Stimulated activated CD8-positive, alpha-beta memory T cell treated with anti-CD3 and anti-CD28 coated beads, Interleukin-12 subunit alpha, Interleukin-12 subunit beta, amount 100 ng/mL, for 4 hours (primary cell): ENCODE data around the gene FCHSD1.

Experiments used
- DNase-seq: peaks from one replicate; pipeline ENCODE4 v3.0.0-alpha.2; 2020; ENCODE audit warnings: low read depth

The FCHSD1 gene

DNA sequence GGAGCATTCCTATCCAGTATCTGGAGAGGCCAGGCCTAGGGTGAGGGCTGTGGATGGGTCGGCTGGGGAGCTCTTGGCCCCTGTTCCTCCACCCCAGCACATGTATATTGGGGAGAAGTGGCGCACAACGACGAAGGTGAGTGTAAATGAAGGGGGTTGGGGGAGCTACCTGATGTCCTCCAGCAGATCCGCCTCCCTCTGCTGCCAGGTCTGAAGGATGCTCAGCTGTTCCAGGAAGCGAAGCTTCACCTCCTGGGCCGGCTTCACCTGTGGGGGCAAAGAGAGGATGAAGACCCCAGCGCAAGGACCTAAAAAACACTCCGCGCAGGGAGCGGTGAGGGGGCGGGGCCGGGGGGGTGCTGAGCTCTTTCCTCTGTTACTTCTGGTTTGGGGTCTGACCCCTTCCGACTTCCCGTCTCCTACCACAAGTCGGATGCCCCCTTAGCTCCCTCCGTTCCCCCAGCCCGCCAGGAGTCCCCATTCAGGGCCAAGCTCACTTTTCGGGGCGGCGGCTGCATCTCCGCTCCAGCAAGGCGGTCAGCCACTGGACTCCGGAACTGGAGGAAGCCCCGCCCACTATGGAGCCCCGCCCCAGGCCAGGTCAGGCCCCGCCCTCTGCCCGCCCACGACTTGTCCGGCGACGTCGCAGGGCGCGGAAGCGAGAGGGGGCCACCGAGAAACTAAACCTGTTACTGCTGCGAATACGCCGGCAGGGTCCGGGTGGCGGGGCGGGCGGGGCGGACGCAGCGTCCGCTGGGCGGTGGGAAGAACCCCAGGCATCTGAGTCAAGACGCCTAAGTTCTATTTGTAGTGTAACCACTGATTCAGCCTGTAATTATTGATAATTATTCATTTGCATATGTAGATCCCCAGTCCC is at the start of gene FCHSD1:
TSS of gene FCHSD1 (minus strand) at position 568 of the 877 bp plus-strand sequence. CDS start at position 518, 50 bp downstream.
- peak; percentile 71 for DNase-seq

DNA sequence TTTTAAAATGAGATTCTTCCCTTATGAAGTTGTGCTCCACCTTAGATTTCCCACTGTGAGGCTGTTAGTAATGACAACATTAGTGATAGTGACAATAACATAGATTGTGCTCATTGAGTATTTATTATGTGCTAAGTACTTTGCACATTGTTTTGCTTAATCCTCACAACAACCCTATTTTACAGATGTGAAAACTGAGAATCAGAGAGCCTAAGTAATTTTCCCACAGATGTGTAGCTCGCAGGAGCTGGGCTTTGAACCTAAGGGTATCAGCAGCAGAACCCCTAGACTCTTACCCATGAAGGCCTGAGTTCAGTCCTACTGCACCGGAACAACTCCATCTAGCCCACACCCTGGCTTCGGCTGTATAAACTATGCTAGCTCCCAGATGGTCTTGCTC is 46.4 kb upstream of the FCHSD1 start:
- no peak for DNase-seq

DNA sequence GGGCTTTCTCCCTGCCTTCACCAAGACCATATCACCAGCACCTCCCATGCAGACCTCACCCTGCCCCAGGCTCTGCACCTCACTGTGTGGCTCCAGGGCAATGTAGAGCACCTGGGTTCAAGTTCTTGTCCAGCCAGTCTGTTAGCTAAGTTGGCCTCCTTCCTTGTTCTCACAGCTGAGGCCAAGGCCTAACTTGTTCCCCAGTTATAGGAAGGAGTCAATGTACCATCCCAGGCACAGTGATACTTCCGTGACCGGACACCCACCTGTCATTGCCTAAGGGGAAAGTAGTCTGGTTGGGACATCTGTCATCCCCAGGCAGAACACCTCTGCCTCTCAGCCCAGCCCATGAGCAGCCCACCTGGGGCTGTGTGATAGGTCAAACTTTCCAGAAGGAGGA is 45.2 kb upstream of the FCHSD1 start:
- DNase-seq, result no peak

GRCh38 chr5:141695627-141696215 is 44.5 kb upstream of the FCHSD1 start:
- no peak for DNase-seq

DNA sequence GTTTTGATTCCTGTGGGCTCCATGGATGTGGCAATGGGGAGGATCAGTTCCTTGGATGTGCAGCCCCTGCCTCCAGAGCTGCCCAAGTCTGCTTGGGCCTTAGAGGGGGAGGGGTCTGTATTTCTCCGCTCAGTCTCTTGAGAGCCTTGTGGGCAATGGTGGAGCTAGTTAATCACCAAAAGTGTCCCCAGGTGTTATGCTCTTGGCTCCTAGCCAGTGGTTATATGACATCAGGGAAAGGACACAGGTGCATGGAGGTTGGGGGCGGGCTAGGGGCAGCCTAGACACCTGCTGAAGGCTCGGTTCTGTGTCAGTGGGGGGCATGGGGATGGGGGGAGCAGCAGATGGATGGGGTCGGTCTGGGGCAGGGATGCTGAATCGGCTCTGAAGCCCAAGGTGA is 43.3 kb upstream of the FCHSD1 start:
- DNase-seq, result no peak

DNA sequence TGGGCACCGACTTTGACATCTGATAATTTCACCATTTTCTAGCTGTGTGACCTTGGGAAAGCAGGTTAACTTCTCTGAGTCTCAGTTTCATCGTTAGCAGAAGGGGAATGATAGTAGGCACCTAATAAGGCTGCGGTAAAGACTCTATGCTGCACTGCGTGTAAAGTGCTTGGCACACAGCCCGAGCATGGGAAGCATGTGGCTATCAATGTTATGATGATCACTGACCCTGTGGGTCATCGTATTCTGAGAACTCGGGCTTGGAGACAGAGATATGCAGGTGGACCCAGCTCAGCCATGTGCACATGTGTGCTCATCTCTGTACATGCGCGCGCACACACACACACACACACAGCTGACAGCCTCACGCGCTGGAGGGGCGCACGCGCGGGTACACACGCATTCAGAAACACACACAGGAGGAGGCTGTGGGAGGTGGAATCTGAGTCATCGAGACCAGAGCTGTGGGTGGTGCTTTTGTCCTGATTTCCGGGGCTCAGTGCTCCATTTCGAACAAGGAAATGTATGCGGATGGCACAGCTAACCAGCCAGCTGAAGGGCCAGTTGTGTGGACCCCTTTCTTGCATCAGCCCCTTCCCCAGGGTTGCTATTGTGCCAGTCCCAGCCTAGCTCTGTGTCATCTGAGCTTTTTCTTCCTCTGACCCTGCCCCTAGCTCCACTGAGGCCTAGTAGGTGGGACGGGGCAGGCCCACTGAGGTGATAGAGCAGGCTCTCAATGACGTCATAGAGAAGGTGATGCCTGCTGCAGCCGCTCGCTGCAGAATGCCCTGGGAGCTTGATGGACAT is 41.9 kb upstream of the FCHSD1 start:
- DNase-seq, result peak; percentile 53

GRCh38 chr5:141692533-141692888 is 41.3 kb upstream of the FCHSD1 start:
- DNase-seq, result no peak

GRCh38 chr5:141691867-141692532 is 40.8 kb upstream of the FCHSD1 start:
- DNase-seq, result peak; percentile 71

DNA sequence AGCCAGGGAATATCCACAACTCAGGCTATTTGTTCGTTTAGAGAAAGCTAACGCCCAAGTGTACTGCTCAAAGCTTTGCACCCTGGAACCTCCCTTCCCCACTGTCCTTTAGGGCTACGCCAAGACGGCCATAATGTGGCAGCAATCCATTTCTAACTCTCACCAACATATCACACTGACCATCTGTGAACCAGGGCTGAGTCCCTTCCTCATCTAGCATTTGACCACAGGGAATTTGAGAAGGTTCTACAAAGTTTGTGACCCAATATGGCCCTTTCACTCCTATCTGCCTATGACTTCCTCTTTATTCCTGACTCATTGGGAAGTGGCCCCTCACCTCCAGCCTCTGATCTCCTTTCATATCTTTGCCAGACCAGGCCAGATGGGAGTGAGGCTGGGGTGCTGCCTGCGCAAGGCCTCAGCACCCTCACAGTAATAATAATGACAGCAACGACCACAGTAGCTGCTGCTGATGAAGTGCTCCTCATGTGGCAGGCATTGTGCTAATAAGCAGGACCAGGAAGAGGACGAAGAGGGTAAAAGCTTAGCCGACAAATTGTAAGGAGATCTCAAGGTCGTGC is 40.2 kb upstream of the FCHSD1 start:
- DNase-seq, result no peak

GRCh38 chr5:141686648-141687416 is 35.6 kb upstream of the FCHSD1 start:
- DNase-seq, result no peak

- no peak for DNase-seq
Measured at GRCh38 chr5:141685591-141685990, 34.4 kb upstream of the FCHSD1 start.

- no peak for DNase-seq
Measured at GRCh38 chr5:141683596-141684141, 32.5 kb upstream of the FCHSD1 start.

- DNase-seq, result peak; percentile 37
Measured at GRCh38 chr5:141681695-141682641, 30.8 kb upstream of the FCHSD1 start, which contains the start of gene ARAP3. TSS of gene ARAP3 (minus strand) at chr5:141682230. CDS start at chr5:141680486, 1,744 bp downstream.

DNA sequence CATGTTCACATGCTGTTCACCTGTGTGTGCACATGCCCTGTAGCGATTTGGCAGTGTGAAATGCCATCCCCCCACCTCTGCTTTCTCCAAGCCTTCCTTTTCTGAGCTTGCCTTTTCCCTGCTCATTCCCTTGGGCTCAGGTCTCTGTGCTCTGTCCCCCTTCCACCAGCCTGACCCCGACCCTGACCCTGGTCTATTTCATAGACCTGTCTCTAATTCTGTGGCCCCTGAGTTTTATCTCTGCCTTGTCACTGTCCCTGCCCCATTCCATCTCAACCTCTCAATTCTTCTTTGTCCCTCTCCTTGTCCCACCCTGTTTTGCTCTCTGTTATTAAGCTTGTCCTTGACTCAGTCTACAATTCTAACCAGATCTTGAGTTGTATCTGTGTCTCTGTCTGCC is 30.1 kb upstream of the FCHSD1 start:
- no peak for DNase-seq

DNA sequence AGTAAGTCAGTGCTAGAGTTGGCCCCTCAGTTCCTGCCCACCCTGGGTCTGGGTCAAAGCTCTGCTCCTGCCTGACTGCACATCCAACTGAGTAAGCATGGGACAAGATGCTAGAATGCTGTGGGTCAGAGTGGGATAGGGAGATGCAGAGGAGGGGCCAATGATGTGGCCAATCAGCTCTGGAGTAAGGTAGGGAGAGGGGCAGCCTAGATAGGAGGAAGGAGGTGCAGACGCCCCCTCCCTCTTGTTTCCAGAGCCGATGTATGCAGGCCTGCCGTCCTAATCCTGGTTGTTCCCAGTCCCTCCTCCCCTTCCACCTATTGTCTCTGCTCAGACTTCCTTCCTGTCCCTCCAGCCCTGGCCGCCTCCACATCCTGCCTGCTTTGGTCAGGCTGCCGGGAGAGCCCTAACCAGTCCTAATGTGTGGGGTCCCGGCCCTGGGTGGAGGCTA is 29.6 kb upstream of the FCHSD1 start:
- DNase-seq, result no peak

DNA sequence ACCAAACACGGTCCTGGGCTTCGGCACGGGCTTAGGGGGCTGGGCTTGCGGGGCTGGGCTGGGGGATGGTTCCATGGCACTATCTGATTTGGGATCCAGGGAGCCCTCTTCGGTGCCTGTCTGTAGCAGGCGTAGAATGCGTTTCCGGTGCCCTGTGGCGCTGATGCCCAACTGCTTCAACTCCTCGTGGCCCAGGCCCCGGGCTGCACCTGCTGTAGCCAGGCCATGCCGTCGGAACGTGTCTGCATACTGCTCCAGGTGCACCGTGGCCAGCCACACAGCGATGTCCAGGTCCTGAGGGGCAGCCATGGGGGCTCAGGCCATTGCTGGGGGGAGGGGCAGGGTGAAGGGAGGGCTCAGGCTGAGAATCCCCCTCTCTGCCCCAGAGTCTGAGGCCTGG is 29.0 kb upstream of the FCHSD1 start:
- DNase-seq, result no peak

DNA sequence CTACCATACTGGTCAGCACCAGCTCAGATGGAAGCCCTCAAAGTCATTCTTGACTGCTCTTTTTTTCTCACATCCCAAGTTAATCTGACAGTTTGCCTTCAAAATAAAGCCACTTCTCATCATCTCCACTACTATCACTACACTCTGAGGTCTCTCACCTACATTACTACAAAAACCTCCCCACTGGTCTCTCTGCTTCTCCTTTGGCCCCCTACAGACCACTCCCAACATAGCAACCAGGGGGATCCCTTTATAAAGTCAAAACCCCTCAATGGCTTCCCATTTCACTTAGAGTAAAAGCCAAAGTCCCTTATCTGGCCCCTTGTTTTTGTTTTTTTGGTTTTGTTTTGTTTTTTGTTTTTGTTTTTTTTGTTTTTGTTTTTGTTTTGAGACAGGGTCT is 26.2 kb upstream of the FCHSD1 start:
- no peak for DNase-seq

DNA sequence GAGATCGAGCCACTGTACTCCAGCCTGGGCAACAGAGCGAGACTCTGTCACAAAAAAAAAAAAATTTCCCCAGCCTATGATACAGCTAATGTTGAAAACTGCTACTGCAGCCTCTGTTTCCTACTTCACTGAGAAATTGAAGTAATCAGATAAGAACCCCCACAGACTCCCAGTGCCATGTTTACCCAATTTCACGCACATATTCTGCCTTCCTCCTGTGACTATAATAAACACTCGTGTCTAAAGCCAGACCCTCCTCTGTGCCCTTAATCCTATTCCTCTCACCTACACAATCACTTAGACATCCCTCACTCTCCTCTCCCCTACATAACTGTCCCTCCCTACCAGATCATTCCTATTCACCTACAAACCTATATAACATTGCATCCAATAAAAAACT is 24.5 kb upstream of the FCHSD1 start:
- no peak for DNase-seq

DNA sequence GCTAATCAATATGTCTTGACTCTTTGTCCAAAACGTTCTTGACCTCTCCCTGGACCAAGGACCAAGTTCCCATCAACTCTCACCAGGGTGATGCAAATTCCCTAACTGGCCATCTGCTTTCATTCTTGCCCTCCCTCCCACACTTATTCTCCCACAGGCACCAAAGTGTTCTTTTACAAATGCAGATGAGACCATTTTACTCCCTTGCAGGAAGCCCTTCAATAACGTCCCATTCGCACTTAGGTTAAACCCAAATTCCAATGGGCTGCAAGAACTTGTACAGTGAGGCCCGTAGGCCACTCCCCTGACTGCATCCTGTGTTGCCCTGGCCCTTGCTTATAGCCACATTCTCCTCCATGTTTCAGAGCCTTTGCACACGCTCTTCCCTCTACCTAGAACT is 23.5 kb upstream of the FCHSD1 start:
- DNase-seq, result no peak
